Neural cell (in vitro differentiated cells): ENCODE results near the gene FAM241A. TPM values are rescaled to one million over a fixed set of nuclear protein-coding genes. Genes with fewer than 3 reads are reported as not detected.

Experiments used
- H2AFZ ChIP-seq: fragments of 200-600, 300-800 bp; sonication (generic), shearing (Covaris generic); 2 replicates; pipeline ENCODE4 v1.6.0; 2014; ENCODE audit warnings: low read depth, mild to moderate bottlenecking, antibody characterized with exemption, low read length, moderate library complexity
- H3F3A ChIP-seq: fragments of 200-600 bp; shearing (Covaris generic); 2 replicates; pipeline ENCODE4 v1.6.1; 2016; ENCODE audit warnings: mild to moderate bottlenecking, moderate library complexity, mixed read lengths, antibody characterized with exemption, low read length; ENCODE audit not compliant: insufficient read depth, poor library complexity, severe bottlenecking
- H3K27ac ChIP-seq: fragments of 200-600, 300-800 bp; sonication (generic), shearing (Covaris generic); 2 replicates; pipeline ENCODE4 v1.5.1; 2014; ENCODE audit warnings: mild to moderate bottlenecking, low read length, moderate library complexity
- H3K27me3 ChIP-seq: fragments of 300-800, 200-600 bp; sonication (generic), shearing (Covaris generic); 2 replicates; pipeline ENCODE4 v1.6.0; 2014; ENCODE audit warnings: mild to moderate bottlenecking, low read depth, low read length, moderate library complexity; ENCODE audit not compliant: insufficient read depth
- H3K36me3 ChIP-seq: fragments of 300-800, 200-600 bp; sonication (generic), shearing (Covaris generic); 2 replicates; pipeline ENCODE4 v1.5.1; 2014; ENCODE audit warnings: mild to moderate bottlenecking, antibody characterized with exemption, low read length, moderate library complexity; ENCODE audit not compliant: insufficient read depth
- H3K4me2 ChIP-seq: fragments of 300-800, 200-600 bp; sonication (generic), shearing (Covaris generic); 2 replicates; pipeline ENCODE4 v1.6.0; 2014; ENCODE audit warnings: mild to moderate bottlenecking, low read length
- H3K4me3 ChIP-seq: fragments of 300-800, 200-600 bp; sonication (generic), shearing (Covaris generic); 2 replicates; pipeline ENCODE4 v1.5.1; 2014; ENCODE audit warnings: mild to moderate bottlenecking, low read length, moderate library complexity
- H3K79me2 ChIP-seq: fragments of 200-600 bp; shearing (Covaris generic); replicated peaks from 2 replicates; pipeline ENCODE4 v1.6.0; 2014; ENCODE audit warnings: mild to moderate bottlenecking, low read length, moderate library complexity; ENCODE audit not compliant: insufficient read depth
- H3K9ac ChIP-seq: fragments of 300-800, 200-600 bp; sonication (generic), shearing (Covaris generic); 2 replicates; pipeline ENCODE4 v1.6.1; 2016; ENCODE audit warnings: mild to moderate bottlenecking, low read length, mixed read lengths
- H3K9me2 ChIP-seq: fragments of 200-600 bp; shearing (Covaris generic); 2 replicates; pipeline ENCODE4 v1.6.1; 2016; ENCODE audit warnings: mild to moderate bottlenecking, low read length, mixed read lengths; ENCODE audit not compliant: insufficient read depth
- H3K9me3 ChIP-seq: fragments of 200-600, 300-800 bp; sonication (generic), shearing (Covaris generic); 2 replicates; pipeline ENCODE4 v1.6.1; 2016; ENCODE audit warnings: mild to moderate bottlenecking, mixed run types, low read length, moderate library complexity, mixed read lengths
- H4K20me1 ChIP-seq: fragments of 200-600 bp; shearing (Covaris generic); 2 replicates; pipeline ENCODE4 v1.6.1; 2016; ENCODE audit warnings: mild to moderate bottlenecking, mixed run types; ENCODE audit not compliant: insufficient read depth
- CTCF ChIP-seq: fragments of 450-650 bp; IDR thresholded peaks from 2 replicates; pipeline ENCODE4 v1.5.1; 2014; ENCODE audit warnings: antibody characterized with exemption, mild to moderate bottlenecking, moderate library complexity; ENCODE audit not compliant: poor library complexity, severe bottlenecking
- EP300 ChIP-seq: fragments of 450-650 bp; conservative IDR thresholded peaks from 2 replicates; pipeline ENCODE4 v1.6.1; 2014; ENCODE audit warnings: antibody characterized with exemption, mild to moderate bottlenecking, moderate library complexity; ENCODE audit not compliant: poor library complexity, severe bottlenecking
- EZH2 ChIP-seq: fragments of 200-600, 300-800 bp; shearing (Covaris generic), sonication (generic); IDR thresholded peaks from 2 replicates; pipeline ENCODE4 v1.6.1; 2014; ENCODE audit warnings: antibody characterized with exemption, low read length, borderline replicate concordance, mild to moderate bottlenecking; ENCODE audit not compliant: insufficient read depth, poor library complexity, severe bottlenecking
- MXI1 ChIP-seq: fragments of 450-650 bp; conservative IDR thresholded peaks from 2 replicates; pipeline ENCODE4 v1.6.1; 2014; ENCODE audit warnings: antibody characterized with exemption, mild to moderate bottlenecking; ENCODE audit not compliant: poor library complexity, severe bottlenecking
- POLR2AphosphoS5 ChIP-seq: IDR thresholded peaks from 2 replicates; pipeline ENCODE4 v1.6.1; 2012
- RAD21 ChIP-seq: fragments of 450-650 bp; conservative IDR thresholded peaks from 2 replicates; pipeline ENCODE4 v1.6.1; 2014; ENCODE audit warnings: antibody characterized with exemption, mild to moderate bottlenecking, moderate library complexity
- REST ChIP-seq: IDR thresholded peaks from 2 replicates; pipeline ENCODE4 v1.6.1; 2012; ENCODE audit warnings: borderline replicate concordance
- SMC3 ChIP-seq: fragments of 450-650 bp; conservative IDR thresholded peaks from 2 replicates; pipeline ENCODE4 v1.6.1; 2014; ENCODE audit warnings: antibody characterized with exemption, mild to moderate bottlenecking, moderate library complexity; ENCODE audit not compliant: poor library complexity
- TAF1 ChIP-seq: IDR thresholded peaks from 2 replicates; pipeline ENCODE4 v1.6.1; 2012; ENCODE audit warnings: low read depth
- polyA plus RNA-seq: library from polyadenylated mRNA; depleted of rRNA; stranded (reverse); fragments of >200 nt; gene quantifications from 2 replicates; pipeline ENCODE4 v1.2.3, GENCODE V29; 2014

The FAM241A gene
- polyA plus RNA-seq, 1 donor from 2014 or later = 0.59 TPM

GRCh38 chr4:112145790-112146501, 692 bp downstream of the FAM241A start:
- Histone ChIP-seq H3K4me3 (peak overlapping the region; percentile 76), H3K27me3 (peaks cover 30% of the 10 kb centered on the region), H3K36me3 (no peaks in the 10 kb centered on the region), H2AFZ (peak overlapping the region; percentile 11), H3K9me3 (no peaks in the 10 kb centered on the region), H3F3A (no peaks in the 10 kb centered on the region), H3K27ac (no peak overlapping the region), H3K79me2 (no peaks in the 10 kb centered on the region), H3K9me2 (no peaks in the 10 kb centered on the region), H3K4me2 (peak overlapping the region; percentile 58), H3K9ac (peak overlapping the region; percentile 47), H4K20me1 (no peaks in the 10 kb centered on the region)
- TF ChIP-seq MXI1 (peak; percentile 54), POLR2AphosphoS5 (no peak), EP300 (no peak), SMC3 (no peak), CTCF (no peak), TAF1 (no peak)

- Histone ChIP-seq H3K27me3 (peaks cover 30% of the 10 kb centered on the region), H3K4me2 (no peak overlapping the region), H4K20me1 (no peaks in the 10 kb centered on the region), H3F3A (no peaks in the 10 kb centered on the region), H3K27ac (no peak overlapping the region), H3K36me3 (no peaks in the 10 kb centered on the region), H3K9me2 (no peaks in the 10 kb centered on the region), H3K4me3 (peak overlapping the region; percentile 76), H3K9me3 (no peaks in the 10 kb centered on the region), H3K9ac (no peak overlapping the region), H2AFZ (no peak overlapping the region), H3K79me2 (no peaks in the 10 kb centered on the region)
- TF ChIP-seq CTCF = no peak
- TF ChIP-seq TAF1 = no peak
- no peak for TF ChIP-seq RAD21
- TF ChIP-seq EP300 = no peak
- no peak for TF ChIP-seq SMC3
- no peak for TF ChIP-seq EZH2
- TF ChIP-seq POLR2AphosphoS5 = no peak
- no peak for TF ChIP-seq MXI1
- TF ChIP-seq REST = no peak
Measured at GRCh38 chr4:112146502-112146813, 1.2 kb downstream of the FAM241A start.
